ENCODE data around the gene CFAP77.
"Not testable (repeated sequence)": the region's sequence is repeated elsewhere in the genome, so short reads cannot be mapped to it uniquely, and the experiment has no call there.

The CFAP77 gene

DNA sequence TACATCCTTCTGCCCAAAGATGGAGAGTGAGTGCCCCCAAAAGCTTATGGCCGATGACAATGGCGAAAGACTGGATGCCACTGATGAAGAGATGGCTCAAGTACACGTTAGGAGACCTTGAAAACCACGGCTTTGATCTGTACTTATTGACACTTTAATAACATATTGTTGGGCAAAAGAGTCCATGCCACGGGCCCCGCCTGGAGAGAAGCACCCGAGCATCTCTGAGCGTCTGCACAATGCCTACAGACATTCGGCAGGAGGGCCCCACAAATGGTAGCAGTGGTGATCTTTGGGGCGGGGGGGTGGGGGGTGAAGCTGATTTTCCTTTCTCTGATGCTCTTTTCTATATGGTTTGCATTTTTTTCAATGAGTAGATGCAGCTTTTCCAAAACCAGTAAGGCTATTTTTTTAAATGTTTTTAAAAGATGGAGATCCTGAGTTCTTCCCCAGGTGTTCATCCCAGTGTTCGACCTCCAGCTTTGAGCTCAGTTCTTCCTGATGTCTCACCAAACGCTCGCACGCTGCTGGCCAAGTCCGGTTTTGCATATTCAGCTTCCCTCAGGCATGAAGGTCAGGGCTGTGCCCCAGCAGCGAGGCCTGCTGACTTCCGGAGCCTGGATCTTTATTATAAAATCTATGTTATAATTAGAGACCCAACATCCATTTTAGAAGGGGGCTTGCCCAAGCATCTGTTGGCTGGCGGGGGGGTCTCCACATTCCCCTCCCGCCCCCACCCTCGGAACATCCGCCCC is 138.1 kb downstream of the CFAP77 start:
- DNase-seq (ENCODE audit: low read depth) = no peak

GRCh38 chr9:132548751-132549640 is 139.0 kb downstream of the CFAP77 start:
- no peak for DNase-seq (ENCODE audit: low read depth)

- DNase-seq (ENCODE audit: low read depth) = no peak
Measured at GRCh38 chr9:132551556-132551955, 141.5 kb downstream of the CFAP77 start.

DNA sequence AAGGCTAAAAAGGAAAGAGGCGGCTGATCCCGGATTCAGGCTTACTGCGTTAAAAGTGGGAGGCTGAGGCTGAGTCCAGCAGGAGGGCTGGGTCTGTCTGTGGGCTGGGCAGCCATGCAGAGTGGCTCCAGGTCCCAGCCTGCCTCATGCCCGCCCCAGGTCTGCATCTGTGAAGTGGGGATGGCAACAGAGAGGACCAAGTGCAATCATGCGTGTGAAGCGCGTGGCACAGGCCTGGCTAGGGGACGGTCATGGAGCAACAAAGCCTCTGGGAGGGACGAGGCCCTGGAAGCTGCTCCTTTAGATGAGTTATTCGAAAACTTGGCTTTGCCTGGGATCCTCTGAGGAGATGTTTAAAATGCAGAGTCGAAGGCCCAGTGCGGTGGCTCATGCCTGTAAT is 142.0 kb downstream of the CFAP77 start:
- no peak for DNase-seq (ENCODE audit: low read depth)

DNA sequence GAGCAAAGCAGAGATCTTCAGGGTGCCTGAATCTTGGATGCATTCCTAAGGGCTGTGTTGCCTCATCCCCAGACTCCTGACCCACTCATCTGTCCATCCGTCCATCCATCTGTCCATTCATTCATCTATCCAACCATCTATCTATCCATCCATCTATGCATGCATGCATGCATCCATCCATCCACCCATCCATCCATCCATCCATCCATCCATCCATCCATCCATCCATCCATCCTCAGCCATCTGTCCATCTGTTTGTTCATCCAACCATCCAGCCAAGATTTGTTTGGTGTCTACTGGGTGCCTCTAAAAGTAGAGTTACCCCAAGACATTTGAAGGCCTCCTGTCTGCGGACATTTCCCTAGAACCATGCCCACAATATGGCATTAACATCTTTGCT is 144.7 kb downstream of the CFAP77 start:
- no peak for DNase-seq (ENCODE audit: low read depth)

GRCh38 chr9:132555528-132555927 is 145.5 kb downstream of the CFAP77 start:
- no peak for DNase-seq (ENCODE audit: low read depth)

DNA sequence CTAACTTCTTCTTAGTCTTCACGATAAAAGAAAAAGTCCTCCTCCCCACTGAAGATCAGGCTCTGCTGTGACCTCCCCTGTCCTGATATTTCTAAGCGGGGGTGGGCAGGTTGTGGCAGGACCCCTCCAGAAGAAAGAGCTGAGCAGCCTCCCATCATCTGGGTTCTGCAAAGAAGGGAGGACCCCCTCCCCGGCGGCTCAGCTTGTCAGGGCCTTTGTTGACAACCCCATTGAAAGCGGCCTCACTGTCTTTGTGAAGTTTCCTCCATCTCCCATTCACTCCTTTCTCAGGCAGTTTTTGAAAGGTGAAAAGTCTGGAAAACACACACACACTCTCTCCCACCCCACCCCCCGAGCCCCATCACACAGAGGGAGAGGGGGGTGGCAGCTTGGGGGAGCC is 146.2 kb downstream of the CFAP77 start:
- DNase-seq (ENCODE audit: low read depth) = no peak

DNA sequence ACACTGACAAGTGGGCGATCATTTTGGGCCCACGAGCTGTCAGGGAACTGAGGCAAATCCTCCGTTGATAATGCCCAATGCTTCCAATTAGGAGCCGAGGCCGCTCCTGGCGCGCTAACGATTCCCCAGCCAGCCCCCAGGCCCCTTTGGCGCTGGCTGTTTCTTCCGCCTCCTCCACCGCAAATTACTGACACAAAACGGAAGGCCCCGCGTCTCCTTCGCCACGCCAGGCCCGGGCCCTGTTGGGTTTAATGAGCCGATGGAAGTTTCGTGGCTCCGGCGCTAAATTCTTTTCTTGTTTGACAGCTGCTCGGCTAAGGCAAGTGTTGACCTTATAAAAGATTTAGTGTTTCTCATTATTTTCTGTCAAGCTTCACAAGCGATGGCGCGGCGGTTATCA is 146.7 kb downstream of the CFAP77 start:
- no peak for DNase-seq (ENCODE audit: low read depth)

GRCh38 chr9:132557159-132557558 is 147.1 kb downstream of the CFAP77 start:
- no peak for DNase-seq (ENCODE audit: low read depth)

DNA sequence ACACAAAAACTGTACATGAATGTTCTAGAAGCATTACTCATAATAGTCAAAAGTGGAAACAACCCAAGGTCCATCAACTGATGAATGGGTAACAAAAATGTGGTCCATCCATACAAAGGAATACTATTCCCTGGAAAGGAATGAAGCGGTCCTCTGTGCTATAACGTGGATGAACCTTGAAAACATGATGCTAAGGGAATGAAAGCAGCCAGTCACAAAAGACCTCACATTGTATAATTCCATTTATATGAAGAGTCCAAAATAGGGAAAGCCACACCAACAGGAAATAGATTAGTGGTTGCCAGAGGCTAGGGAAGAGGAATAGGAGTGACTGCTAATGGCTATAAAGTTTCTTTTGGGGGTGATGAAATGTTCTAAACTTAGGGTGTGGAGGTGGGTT is 149.7 kb downstream of the CFAP77 start:
- DNase-seq (ENCODE audit: low read depth) = no peak

GRCh38 chr9:132560616-132561202 is 150.7 kb downstream of the CFAP77 start:
- DNase-seq (ENCODE audit: low read depth) = no peak

DNA sequence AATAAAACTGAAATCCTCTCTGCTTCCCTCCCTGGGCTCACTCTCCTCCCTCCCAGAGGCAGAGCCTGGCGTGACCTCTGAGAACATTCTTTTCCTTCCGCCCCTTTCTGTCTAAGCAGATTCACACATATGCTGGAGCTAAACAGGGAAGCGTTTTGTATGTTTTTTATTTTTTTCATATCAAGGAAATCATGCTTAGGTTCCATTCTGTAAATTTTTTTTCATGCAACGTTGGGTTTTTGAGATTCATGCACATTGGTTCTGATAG is 152.2 kb downstream of the CFAP77 start:
- no peak for DNase-seq (ENCODE audit: low read depth)

- no peak for DNase-seq (ENCODE audit: low read depth)
Measured at GRCh38 chr9:132564526-132564925, 154.5 kb downstream of the CFAP77 start.

- not testable (repeated sequence) for DNase-seq (ENCODE audit: low read depth)
Measured at GRCh38 chr9:132568787-132569186, 158.8 kb downstream of the CFAP77 start.

- DNase-seq (ENCODE audit: low read depth) = no peak
Measured at GRCh38 chr9:132571806-132572600, 162.0 kb downstream of the CFAP77 start.

DNA sequence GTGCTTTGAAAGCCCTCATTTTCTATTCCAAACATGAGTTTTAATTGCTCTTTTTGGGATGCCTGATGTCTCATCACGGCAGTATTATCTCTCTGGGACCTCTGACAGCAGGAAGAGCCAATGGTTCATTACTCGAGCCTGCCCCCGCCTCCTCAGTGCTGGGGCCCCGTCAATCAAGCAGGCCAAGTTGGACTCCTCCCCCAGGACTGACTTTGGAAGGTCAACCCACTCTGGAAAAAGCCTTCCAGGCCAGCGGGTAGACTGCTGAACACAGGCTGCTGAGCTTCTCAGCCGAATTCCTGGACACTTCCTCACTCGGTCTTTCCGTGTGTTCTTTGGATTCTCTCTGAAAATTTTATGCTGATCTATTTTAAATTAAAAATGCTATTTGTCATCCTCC is 162.9 kb downstream of the CFAP77 start:
- DNase-seq (ENCODE audit: low read depth) = no peak

GRCh38 chr9:132575005-132575609 is 165.1 kb downstream of the CFAP77 start:
- peak; percentile 44 for DNase-seq (ENCODE audit: low read depth)

GRCh38 chr9:132575811-132576210 is 165.8 kb downstream of the CFAP77 start:
- no peak for DNase-seq (ENCODE audit: low read depth)

- DNase-seq (ENCODE audit: low read depth) = no peak
Measured at GRCh38 chr9:132577119-132577518, 167.1 kb downstream of the CFAP77 start.

DNA sequence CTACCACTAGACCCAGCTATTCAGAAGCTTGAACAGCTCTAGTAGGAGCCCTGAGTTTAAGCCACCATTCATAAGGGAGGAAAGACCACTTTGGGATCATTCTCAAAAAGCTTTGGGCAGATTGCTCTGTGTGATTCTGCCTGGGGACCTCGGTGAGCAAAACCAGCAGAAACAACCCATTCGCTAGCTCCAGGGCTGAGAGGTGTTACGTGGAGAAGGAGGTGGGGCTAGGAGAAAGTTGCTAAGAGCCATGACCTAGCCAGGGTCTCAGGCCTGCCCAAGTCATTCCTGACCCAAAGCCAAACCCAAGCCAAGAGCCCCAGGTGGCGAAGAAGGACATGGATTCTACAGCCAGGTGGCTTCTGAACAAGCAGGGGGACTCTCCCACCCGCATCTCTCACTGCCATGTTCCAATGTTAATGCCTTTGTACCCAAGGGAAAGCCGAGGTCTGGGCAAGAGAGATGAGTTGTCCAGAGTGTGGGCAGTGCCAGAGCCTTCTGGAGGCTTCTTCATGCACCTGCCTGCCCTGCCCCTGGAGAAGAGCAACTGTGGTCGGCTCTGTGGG is 168.4 kb downstream of the CFAP77 start:
- DNase-seq (ENCODE audit: low read depth) = no peak

- no peak for DNase-seq (ENCODE audit: low read depth)
Measured at GRCh38 chr9:132579427-132579798, 169.4 kb downstream of the CFAP77 start.

Data from activated T-cell treated with anti-CD3 and anti-CD28 coated beads for 48 hours (primary cell).